Endothelial cell of umbilical vein (primary cell): ENCODE data around the gene CIRBP. TPM values are rescaled to one million over a fixed set of nuclear protein-coding genes. Genes with fewer than 3 reads are reported as not detected.

Experiments used
- BruUV-seq: library from RNA; stranded (reverse); fragments of 400-500 nt; replicated peaks from 2 replicates; lab custom pipeline; 2021; lab: Mats Ljungman, UMichigan
- CTCF ChIA-PET: fragments of 300-600, 350-600 bp; sonication (Branson Sonifier 250); formaldehyde crosslinking; loops from one replicate; lab custom pipeline; 2021; ENCODE audit warnings: antibody characterized with exemption, inconsistent platforms; lab: Charles Lee
- POLR2A ChIA-PET: fragments of 300-600, 350-600 bp; sonication (Branson Sonifier 250); formaldehyde crosslinking; loops from one replicate; lab custom pipeline; 2021; ENCODE audit warnings: antibody characterized with exemption, inconsistent platforms; lab: Charles Lee
- DNase-seq: peaks from one replicate; pipeline ENCODE4 v3.0.0-alpha.2; 2011; ENCODE audit warnings: low read depth, low spot score
- FAIRE-seq: peaks from 2 replicates; lab custom pipeline; 2011; peaks lifted over from hg19 to GRCh38; lab: Jason Lieb, UNC
- H2AFZ ChIP-seq: 2 replicates; pipeline ENCODE4 v1.6.0; 2012; ENCODE audit warnings: low read depth, low read length, control low read depth, inconsistent platforms
- H3K27ac ChIP-seq: 2 replicates; pipeline ENCODE4 v1.5.1; 2011; ENCODE audit warnings: low read depth, mild to moderate bottlenecking, control low read depth, low read length, moderate library complexity; ENCODE audit not compliant: insufficient read depth
- H3K27me3 ChIP-seq, 2 experiments: 2 replicates each; pipeline versions ENCODE4 v1.6.0 to v1.6.1; 2011; ENCODE audit warnings: low read length in 2 of 2, mixed read lengths in 1 of 2; ENCODE audit not compliant: control insufficient read depth in 2 of 2, insufficient read depth in 2 of 2
- H3K36me3 ChIP-seq, 2 experiments: 2 replicates in 1 of 2; 3 replicates in 1 of 2; pipeline ENCODE4 v1.5.1; 2011; ENCODE audit warnings: low read length in 2 of 2, mild to moderate bottlenecking in 1 of 2, moderate library complexity in 1 of 2; ENCODE audit not compliant: control insufficient read depth in 2 of 2, insufficient read depth in 2 of 2; ENCODE audit errors: extremely low read depth in 1 of 2
- H3K4me1 ChIP-seq: 3 replicates; pipeline ENCODE4 v1.5.1; 2011; ENCODE audit warnings: mild to moderate bottlenecking, low read length; ENCODE audit not compliant: control insufficient read depth, insufficient read depth; ENCODE audit errors: extremely low read depth
- H3K4me2 ChIP-seq: 2 replicates; pipeline ENCODE4 v1.6.1; 2011; ENCODE audit warnings: low read length, control low read depth, mixed read lengths; ENCODE audit not compliant: insufficient read depth
- H3K4me3 ChIP-seq, 3 experiments: fragments of 200-600 bp in 1 of 3; sonication (generic), shearing (Covaris generic) in 1 of 3; replicated peaks in 1 of 3; 2 replicates each; pipeline ENCODE4 v1.5.1; 2011 to 2016; ENCODE audit warnings: control low read depth in 3 of 3, low read length in 3 of 3, mild to moderate bottlenecking in 2 of 3, inconsistent platforms in 1 of 3, low read depth in 1 of 3, moderate library complexity in 1 of 3; ENCODE audit not compliant: insufficient read depth in 1 of 3
- H3K79me2 ChIP-seq: 2 replicates; pipeline ENCODE4 v1.6.0; 2012; ENCODE audit warnings: low read length, inconsistent platforms; ENCODE audit not compliant: control insufficient read depth, insufficient read depth
- H3K9ac ChIP-seq: replicated peaks from 2 replicates; pipeline ENCODE3; 2011; ENCODE audit warnings: low read length, control low read depth; ENCODE audit not compliant: insufficient read depth; ENCODE audit errors: extremely low read depth
- H3K9me1 ChIP-seq: replicated peaks from 3 replicates; pipeline ENCODE4 v1.6.0; 2011; ENCODE audit warnings: mild to moderate bottlenecking, low read length; ENCODE audit not compliant: control insufficient read depth, insufficient read depth; ENCODE audit errors: extremely low read depth
- H3K9me3 ChIP-seq: replicated peaks from 2 replicates; pipeline ENCODE4 v1.5.1; 2012; ENCODE audit warnings: low read length, inconsistent platforms; ENCODE audit not compliant: control insufficient read depth, insufficient read depth
- H4K20me1 ChIP-seq: replicated peaks from 2 replicates; pipeline ENCODE3; 2011; ENCODE audit warnings: mild to moderate bottlenecking, low read length; ENCODE audit not compliant: control insufficient read depth, insufficient read depth; ENCODE audit errors: extremely low read depth
- EZH2 ChIP-seq: IDR thresholded peaks from 2 replicates; pipeline ENCODE4 v1.6.1; 2012; ENCODE audit warnings: borderline replicate concordance, low read depth, mild to moderate bottlenecking, moderate library complexity, low read length, inconsistent platforms; ENCODE audit not compliant: severe bottlenecking
- FOS ChIP-seq: IDR thresholded peaks from 2 replicates; pipeline ENCODE4 v1.6.1; 2011; ENCODE audit warnings: mild to moderate bottlenecking, low read length, moderate library complexity, borderline replicate concordance; ENCODE audit not compliant: insufficient read depth
- GATA2 ChIP-seq: IDR thresholded peaks from 2 replicates; pipeline ENCODE4 v1.7.0; 2011; ENCODE audit warnings: low read depth, mild to moderate bottlenecking, moderate library complexity, mixed read lengths, low read length; ENCODE audit not compliant: insufficient read length, insufficient read depth
- JUN ChIP-seq: IDR thresholded peaks from 2 replicates; pipeline ENCODE4 v1.6.1; 2011; ENCODE audit warnings: borderline replicate concordance, low read depth; ENCODE audit not compliant: insufficient read length, insufficient read depth
- MYC ChIP-seq: IDR thresholded peaks from one replicate; pipeline ENCODE4 v1.6.1; 2011; ENCODE audit warnings: mild to moderate bottlenecking, low read depth, low read length
- POLR2A ChIP-seq: IDR thresholded peaks from 2 replicates; pipeline ENCODE4 v1.6.1; 2012; ENCODE audit warnings: low read depth, mild to moderate bottlenecking, control low read depth, low read length
- POLR2AphosphoS5 ChIP-seq: IDR thresholded peaks from 2 replicates; pipeline ENCODE4 v1.6.1; 2012; ENCODE audit warnings: low read depth, mild to moderate bottlenecking, control low read depth, low read length, moderate library complexity; ENCODE audit not compliant: insufficient read depth
- dilution Hi-C: fragments of 300-500 bp; cut with MboI; formaldehyde crosslinking; loops from one replicate; pipeline ENCODE4 v1.15.0; 2019; ENCODE audit warnings: low sequenced_read_pairs; ENCODE audit not compliant: extremely low pct_ligation_motif_present
- intact Hi-C: fragments of 100-400 bp; cut with micrococcal nuclease; formaldehyde crosslinking; loops from one replicate; pipeline ENCODE4 v1.10.0; 2022
- polyA plus RNA-seq, 4 experiments: library from polyadenylated mRNA; depleted of rRNA in 3 of 4; stranded (reverse) in 3 of 4; unstranded in 1 of 4; fragments of >200 nt; gene quantifications; 2 replicates each; pipeline versions ENCODE4 v1.2.1 to v1.2.3, GENCODE V29; 2011 to 2012; ENCODE audit warnings: missing spikeins in 1 of 4
- total RNA-seq: library from RNA; stranded (reverse); gene quantifications from 2 replicates; pipeline ENCODE4 v1.2.3, GENCODE V29; 2021
- TF ChIP-seq, protein P1 (sequence below), 2 donors: IDR thresholded peaks; 1 replicate in 1 of 2; 2 replicates in 1 of 2; pipeline ENCODE4 v1.5.1; 2011; ENCODE audit warnings: low read length in 2 of 2, mild to moderate bottlenecking in 2 of 2, moderate library complexity in 2 of 2, control low read depth in 1 of 2, inconsistent platforms in 1 of 2, low read depth in 1 of 2; ENCODE audit not compliant: insufficient read depth in 1 of 2; ENCODE audit errors: extremely low read depth in 1 of 2
- TF ChIP-seq, protein P2 (sequence below): IDR thresholded peaks from 2 replicates; pipeline ENCODE4 v1.6.1; 2011; ENCODE audit not compliant: insufficient read depth, insufficient read length

The CIRBP gene
- total and polyA plus RNA-seq, 2 donors (not counting 3 experiments of a cell fraction or from before 2014, with no cell fraction given) = 225 to 439 TPM

- Histone ChIP-seq H3K27ac (no peak within 1 kb of the TSS), H3K9me1 (no peaks in the 10 kb centered on the region), H3K4me1 (no peaks in the 10 kb centered on the region), H3K9ac (no peak within 1 kb of the TSS), H4K20me1 (no peaks in the 10 kb centered on the region), H3K9me3 (no peaks in the 10 kb centered on the region), H3K4me3 (peak within 1 kb of the TSS in 1 of 3 experiments; percentile 18), H2AFZ (no peak within 1 kb of the TSS), H3K79me2 (no peaks in the 10 kb centered on the region), H3K36me3 (no peaks in the 10 kb centered on the region), H3K4me2 (no peak within 1 kb of the TSS), H3K27me3 (peaks cover 8 to 20% of the 10 kb centered on the region in 2 experiments)
- CTCF ChIA-PET = no interaction called here
- dilution Hi-C loops (no loop called here), intact Hi-C loops (no loop called here)
- POLR2A ChIA-PET = no interaction called here
- DNase-seq (no peak), FAIRE-seq (no peak)
- BruUV-seq = no TSS peak
- no peak for TF ChIP-seq GATA2
- TF ChIP-seq, protein P1, sequence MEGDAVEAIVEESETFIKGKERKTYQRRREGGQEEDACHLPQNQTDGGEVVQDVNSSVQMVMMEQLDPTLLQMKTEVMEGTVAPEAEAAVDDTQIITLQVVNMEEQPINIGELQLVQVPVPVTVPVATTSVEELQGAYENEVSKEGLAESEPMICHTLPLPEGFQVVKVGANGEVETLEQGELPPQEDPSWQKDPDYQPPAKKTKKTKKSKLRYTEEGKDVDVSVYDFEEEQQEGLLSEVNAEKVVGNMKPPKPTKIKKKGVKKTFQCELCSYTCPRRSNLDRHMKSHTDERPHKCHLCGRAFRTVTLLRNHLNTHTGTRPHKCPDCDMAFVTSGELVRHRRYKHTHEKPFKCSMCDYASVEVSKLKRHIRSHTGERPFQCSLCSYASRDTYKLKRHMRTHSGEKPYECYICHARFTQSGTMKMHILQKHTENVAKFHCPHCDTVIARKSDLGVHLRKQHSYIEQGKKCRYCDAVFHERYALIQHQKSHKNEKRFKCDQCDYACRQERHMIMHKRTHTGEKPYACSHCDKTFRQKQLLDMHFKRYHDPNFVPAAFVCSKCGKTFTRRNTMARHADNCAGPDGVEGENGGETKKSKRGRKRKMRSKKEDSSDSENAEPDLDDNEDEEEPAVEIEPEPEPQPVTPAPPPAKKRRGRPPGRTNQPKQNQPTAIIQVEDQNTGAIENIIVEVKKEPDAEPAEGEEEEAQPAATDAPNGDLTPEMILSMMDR (IDR thresholded peaks at IDR 0.05; ENCODE audit: extremely low read depth in 1 of 2, insufficient read depth in 1 of 2, low read depth in 1 of 2, low read length in 2 of 2) = no peak
- no peak for TF ChIP-seq MYC
- no peak for TF ChIP-seq POLR2A
- TF ChIP-seq POLR2AphosphoS5 = no peak
- TF ChIP-seq, protein P2, sequence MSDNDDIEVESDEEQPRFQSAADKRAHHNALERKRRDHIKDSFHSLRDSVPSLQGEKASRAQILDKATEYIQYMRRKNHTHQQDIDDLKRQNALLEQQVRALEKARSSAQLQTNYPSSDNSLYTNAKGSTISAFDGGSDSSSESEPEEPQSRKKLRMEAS = no peak
- TF ChIP-seq FOS = no peak
- TF ChIP-seq JUN = no peak
- no peak for TF ChIP-seq EZH2
These were observed 16.7 kb downstream of the CIRBP start, which contains the start of gene EFNA2 for GRCh38 chr19:1285737-1286360. EFNA2 (plus strand) TSS chr19:1285873; CDS start chr19:1286169, 296 bp downstream.
